B cell (primary cell): ENCODE measurements around the gene SMAD7. TPM values are rescaled to one million over a fixed set of nuclear protein-coding genes. Genes with fewer than 3 reads are reported as not detected.
A peak's percentile ranks its signal among the peaks of the same experiment; 100 is the strongest.

Source experiments
- ATAC-seq: fragments of 200-7000 bp; cut with Tn5 transposase; one replicate; pipeline ENCODE4 v1.10.0; 2021; ENCODE audit warnings: low read depth, mild to moderate bottlenecking, moderate number of reproducible peaks, moderate library complexity
- CTCF ChIA-PET: fragments of 350-600 bp; sonication (Branson Sonifier 250); formaldehyde crosslinking; loops from one replicate; lab custom pipeline; 2021; ENCODE audit warnings: antibody characterized with exemption, inconsistent platforms; lab: Charles Lee
- POLR2A ChIA-PET: fragments of 350-600 bp; sonication (Branson Sonifier 250); formaldehyde crosslinking; loops from one replicate; lab custom pipeline; 2021; ENCODE audit warnings: antibody characterized with exemption; lab: Charles Lee
- DNase-seq: peaks from one replicate; pipeline ENCODE4 v3.0.0; 2013
- H2AFZ ChIP-seq: 2 replicates; pipeline ENCODE4 v1.6.1; 2012; ENCODE audit warnings: mild to moderate bottlenecking, low read depth, low read length; ENCODE audit not compliant: insufficient read depth, poor library complexity, severe bottlenecking
- H3K27ac ChIP-seq, 2 donors: 1 replicate in 1 of 2; 2 replicates in 1 of 2; pipeline ENCODE4 v1.5.1; 2012 to 2013; ENCODE audit warnings: low read length in 2 of 2, mild to moderate bottlenecking in 2 of 2, moderate library complexity in 1 of 2
- H3K27me3 ChIP-seq, 4 experiments: fragments of 200-600 bp in 1 of 4; sonication (generic) in 1 of 4; replicated peaks in 1 of 4; 1 replicate in 2 of 4; 2 replicates in 2 of 4; pipeline versions ENCODE4 v1.6.1 to v1.7.0; 2013 to 2016; ENCODE audit warnings: low read length in 3 of 4, mild to moderate bottlenecking in 2 of 4, mixed read lengths in 1 of 4, moderate library complexity in 1 of 4; ENCODE audit not compliant: insufficient read depth in 4 of 4, control insufficient read depth in 3 of 4; ENCODE audit errors: control extremely low read depth in 1 of 4
- H3K36me3 ChIP-seq, 2 experiments: replicated peaks in 1 of 2; 1 replicate in 1 of 2; 2 replicates in 1 of 2; pipeline versions ENCODE4 v1.6.1 to v1.7.1; 2013; ENCODE audit warnings: low read length in 1 of 2; ENCODE audit not compliant: insufficient read depth in 2 of 2, control insufficient read depth in 1 of 2; ENCODE audit errors: control extremely low read depth in 1 of 2, extremely low read depth in 1 of 2
- H3K4me1 ChIP-seq, 2 donors: fragments of 200-600 bp in 1 of 2; sonication (generic) in 1 of 2; 1 replicate in 1 of 2; 2 replicates in 1 of 2; pipeline versions ENCODE4 v1.5.1 to v1.6.1; 2013 to 2017; ENCODE audit warnings: low read length in 2 of 2; ENCODE audit not compliant: control insufficient read depth in 2 of 2, insufficient read depth in 2 of 2
- H3K4me2 ChIP-seq: replicated peaks from 2 replicates; pipeline ENCODE3; 2012; ENCODE audit warnings: mild to moderate bottlenecking, low read depth, low read length; ENCODE audit not compliant: poor library complexity, severe bottlenecking
- H3K4me3 ChIP-seq, 5 experiments: fragments of 200-600 bp in 1 of 5; sonication (generic) in 1 of 5; 1 replicate in 3 of 5; 2 replicates in 2 of 5; pipeline versions ENCODE4 v1.5.1 to v1.7.0; 2011 to 2016; ENCODE audit warnings: low read length in 4 of 5, mild to moderate bottlenecking in 4 of 5, low read depth in 2 of 5, control low read depth in 1 of 5, moderate library complexity in 1 of 5; ENCODE audit not compliant: insufficient read depth in 1 of 5; ENCODE audit errors: control extremely low read depth in 1 of 5, extremely low read depth in 1 of 5
- H3K79me2 ChIP-seq: fragments of 200-600 bp; sonication (generic); one replicate; pipeline ENCODE4 v1.6.0; 2016; ENCODE audit warnings: low read length; ENCODE audit not compliant: control insufficient read depth, insufficient read depth
- H3K9ac ChIP-seq: fragments of 200-600 bp; sonication (generic); 2 replicates; pipeline ENCODE4 v1.6.1; 2017; ENCODE audit warnings: mild to moderate bottlenecking, low read length, moderate library complexity
- H3K9me3 ChIP-seq, 3 donors: one replicate each; pipeline versions ENCODE4 v1.6.1 to v1.7.1; 2013; ENCODE audit warnings: low read length in 2 of 3; ENCODE audit not compliant: control insufficient read depth in 2 of 3, insufficient read depth in 1 of 3; ENCODE audit errors: control extremely low read depth in 1 of 3
- H4K20me1 ChIP-seq: 2 replicates; pipeline ENCODE4 v1.6.0; 2012; ENCODE audit warnings: mild to moderate bottlenecking, low read length; ENCODE audit not compliant: insufficient read depth, control insufficient read depth, poor library complexity, severe bottlenecking
- H3K27ac Mint-ChIP-seq: one replicate; pipeline ENCODE4 v1.8.0; 2021; ENCODE audit warnings: mixed read lengths
- H3K27me3 Mint-ChIP-seq: one replicate; pipeline ENCODE4 v1.8.0; 2021; ENCODE audit warnings: mixed read lengths
- H3K4me1 Mint-ChIP-seq: one replicate; pipeline ENCODE4 v1.8.0; 2021; ENCODE audit warnings: mixed read lengths
- H3K4me3 Mint-ChIP-seq: one replicate; pipeline ENCODE4 v1.8.0; 2021; ENCODE audit warnings: mixed read lengths
- H3K9me3 Mint-ChIP-seq: one replicate; pipeline ENCODE4 v1.8.0; 2022; ENCODE audit warnings: mixed read lengths; ENCODE audit not compliant: insufficient read depth
- CTCF ChIP-seq: fragments of 200-600 bp; IDR thresholded peaks from one replicate; pipeline ENCODE4 v1.8.0; 2022; ENCODE audit warnings: antibody characterized with exemption, mild to moderate bottlenecking
- EZH2 ChIP-seq: IDR thresholded peaks from 2 replicates; pipeline ENCODE4 v1.6.1; 2012; ENCODE audit warnings: borderline replicate concordance, low read depth, mild to moderate bottlenecking, moderate library complexity, low read length; ENCODE audit not compliant: insufficient read depth, poor library complexity, severe bottlenecking
- WGBS: methylation state at CpG from one replicate; pipeline ENCODE4 v1.1.5; 2013; ENCODE audit warnings: missing lambda C conversion rate; ENCODE audit not compliant: insufficient coverage; 5-methylcytosine and 5-hydroxymethylcytosine counted together
- intact Hi-C: fragments of 100-400 bp; cut with micrococcal nuclease; formaldehyde crosslinking; loops from one replicate; pipeline ENCODE4 v1.10.0; 2022
- polyA plus RNA-seq: library from polyadenylated mRNA; depleted of rRNA; stranded (reverse); fragments of >200 nt; gene quantifications from 2 replicates; pipeline ENCODE4 v1.2.3, GENCODE V29; 2012
- total RNA-seq, 2 donors: library from RNA; stranded (reverse); fragments of 120-200 nt in 1 of 2; gene quantifications; 1 replicate in 1 of 2; 2 replicates in 1 of 2; pipeline versions ENCODE4 v1.2.3 to v1.2.4, GENCODE V29; 2013 to 2022

The SMAD7 gene
- total and polyA plus RNA-seq, 2 donors (not counting 1 experiment from before 2014, with no cell fraction given): 10.1 to 20.9 TPM

- Histone ChIP-seq H3K9ac (peak overlapping the region; percentile 61), H3K36me3 (no peaks in the 10 kb centered on the region), H3K4me3 (no peak overlapping the region), H3K79me2 (no peaks in the 10 kb centered on the region), H3K4me1 (peaks cover 14 to 16% of the 10 kb centered on the region in 2 donors), H2AFZ (no peak overlapping the region), H3K9me3 (peaks cover 0 to 4% (median 0%) of the 10 kb centered on the region in 3 donors), H3K4me2 (peak overlapping the region; percentile 99), H3K27ac (no peak overlapping the region), H3K27me3 (peaks cover 0 to 27% (median 12%) of the 10 kb centered on the region in 4 experiments), H4K20me1 (no peaks in the 10 kb centered on the region)
- Mint-ChIP-seq H3K27ac (no peak overlapping the region), H3K4me3 (peak overlapping the region; percentile 86), H3K9me3 (no peaks in the 10 kb centered on the region), H3K27me3 (peaks cover 23% of the 10 kb centered on the region), H3K4me1 (peaks cover 13% of the 10 kb centered on the region)
- 58% methylated on average over 20 of the region's 28 CpGs for WGBS
- no peak for ATAC-seq
- TF ChIP-seq CTCF: no peak
- no peak for TF ChIP-seq EZH2
- DNase-seq: no peak
- ChIA-PET CTCF (interaction anchor here (1.3 kb wide), 1 partner anchor 22 kb away, joined by 4 read pairs; no protein-coding TSS in a partner anchor), POLR2A (no interaction called here)
- intact Hi-C loops: loop anchor here (2.0 to 10.0 kb wide), 4 partner anchors 22 to 1293 kb away; partner anchors contain the start of gene CFAP53
These were observed 23.7 kb upstream of the SMAD7 start for GRCh38 chr18:48974304-48975119.

GRCh38 chr18:48973731-48974130 lies 23.0 kb upstream of the SMAD7 start:
- Mint-ChIP-seq H3K27me3 (peaks cover 18% of the 10 kb centered on the region), H3K4me3 (peak overlapping the region; percentile 37), H3K27ac (no peak overlapping the region), H3K9me3 (no peaks in the 10 kb centered on the region), H3K4me1 (peaks cover 13% of the 10 kb centered on the region)
- no peak for ATAC-seq
- Histone ChIP-seq H3K27ac (no peak overlapping the region), H2AFZ (no peak overlapping the region), H3K4me1 (peaks cover 14 to 16% of the 10 kb centered on the region in 2 donors), H3K9ac (no peak overlapping the region), H3K4me2 (no peak overlapping the region), H3K79me2 (no peaks in the 10 kb centered on the region), H3K27me3 (peaks cover 0 to 23% (median 12%) of the 10 kb centered on the region in 4 experiments), H3K4me3 (no peak overlapping the region), H3K36me3 (no peaks in the 10 kb centered on the region), H4K20me1 (no peaks in the 10 kb centered on the region), H3K9me3 (peaks cover 0 to 4% (median 0%) of the 10 kb centered on the region in 3 donors)
- intact Hi-C loops: loop anchor here (2.0 to 10.0 kb wide), 2 partner anchors 21 to 299 kb away; no protein-coding TSS in a partner anchor
- no CpG with 5 or more reads among the region's 3 CpGs for WGBS
- POLR2A ChIA-PET: no interaction called here
- DNase-seq: no peak
- CTCF ChIA-PET: interaction anchor here (1.3 kb wide), 1 partner anchor 21 kb away, joined by 4 read pairs; no protein-coding TSS in a partner anchor
- no peak for TF ChIP-seq EZH2
- no peak for TF ChIP-seq CTCF
